DND-41 (cell line): Measurements from ENCODE around the gene LGALS7B.

Experiments used
- EZH2 ChIP-seq: IDR thresholded peaks from 3 replicates; pipeline ENCODE4 v1.6.1; 2012; ENCODE audit warnings: borderline replicate concordance, low read depth, mild to moderate bottlenecking, moderate library complexity, low read length, inconsistent platforms; ENCODE audit not compliant: severe bottlenecking
- TF ChIP-seq, protein P1 (sequence below): IDR thresholded peaks from 2 replicates; pipeline ENCODE4 v1.5.1; 2012; ENCODE audit warnings: borderline replicate concordance, low read length, moderate library complexity, mild to moderate bottlenecking; ENCODE audit not compliant: poor library complexity, severe bottlenecking; ENCODE audit errors: extremely low read depth

DNA sequence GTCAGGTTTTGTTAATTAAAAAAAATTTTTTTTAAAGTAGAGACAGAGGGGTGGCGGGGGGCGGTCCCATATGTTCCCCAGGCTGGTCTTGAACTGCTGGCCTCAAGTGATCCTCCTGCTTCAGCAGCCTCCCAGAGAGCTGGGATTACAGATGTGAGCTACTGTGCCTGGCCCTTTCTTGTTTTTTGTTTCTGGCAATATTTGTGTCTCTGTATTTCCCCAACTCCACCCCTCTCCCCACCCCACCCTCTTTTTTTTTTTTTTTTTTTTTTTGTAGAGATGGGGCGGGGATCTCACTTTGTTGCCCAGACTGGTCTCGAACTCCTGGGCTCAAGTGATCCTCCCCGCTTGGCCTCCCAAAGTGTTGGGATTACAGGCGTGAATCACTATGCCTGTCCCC lies 44.1 kb upstream of the LGALS7B start:
- TF ChIP-seq, protein P1, sequence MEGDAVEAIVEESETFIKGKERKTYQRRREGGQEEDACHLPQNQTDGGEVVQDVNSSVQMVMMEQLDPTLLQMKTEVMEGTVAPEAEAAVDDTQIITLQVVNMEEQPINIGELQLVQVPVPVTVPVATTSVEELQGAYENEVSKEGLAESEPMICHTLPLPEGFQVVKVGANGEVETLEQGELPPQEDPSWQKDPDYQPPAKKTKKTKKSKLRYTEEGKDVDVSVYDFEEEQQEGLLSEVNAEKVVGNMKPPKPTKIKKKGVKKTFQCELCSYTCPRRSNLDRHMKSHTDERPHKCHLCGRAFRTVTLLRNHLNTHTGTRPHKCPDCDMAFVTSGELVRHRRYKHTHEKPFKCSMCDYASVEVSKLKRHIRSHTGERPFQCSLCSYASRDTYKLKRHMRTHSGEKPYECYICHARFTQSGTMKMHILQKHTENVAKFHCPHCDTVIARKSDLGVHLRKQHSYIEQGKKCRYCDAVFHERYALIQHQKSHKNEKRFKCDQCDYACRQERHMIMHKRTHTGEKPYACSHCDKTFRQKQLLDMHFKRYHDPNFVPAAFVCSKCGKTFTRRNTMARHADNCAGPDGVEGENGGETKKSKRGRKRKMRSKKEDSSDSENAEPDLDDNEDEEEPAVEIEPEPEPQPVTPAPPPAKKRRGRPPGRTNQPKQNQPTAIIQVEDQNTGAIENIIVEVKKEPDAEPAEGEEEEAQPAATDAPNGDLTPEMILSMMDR = no peak
- no peak for TF ChIP-seq EZH2
